Measurements from ENCODE around the gene B9D1.

Gene B9D1

DNA sequence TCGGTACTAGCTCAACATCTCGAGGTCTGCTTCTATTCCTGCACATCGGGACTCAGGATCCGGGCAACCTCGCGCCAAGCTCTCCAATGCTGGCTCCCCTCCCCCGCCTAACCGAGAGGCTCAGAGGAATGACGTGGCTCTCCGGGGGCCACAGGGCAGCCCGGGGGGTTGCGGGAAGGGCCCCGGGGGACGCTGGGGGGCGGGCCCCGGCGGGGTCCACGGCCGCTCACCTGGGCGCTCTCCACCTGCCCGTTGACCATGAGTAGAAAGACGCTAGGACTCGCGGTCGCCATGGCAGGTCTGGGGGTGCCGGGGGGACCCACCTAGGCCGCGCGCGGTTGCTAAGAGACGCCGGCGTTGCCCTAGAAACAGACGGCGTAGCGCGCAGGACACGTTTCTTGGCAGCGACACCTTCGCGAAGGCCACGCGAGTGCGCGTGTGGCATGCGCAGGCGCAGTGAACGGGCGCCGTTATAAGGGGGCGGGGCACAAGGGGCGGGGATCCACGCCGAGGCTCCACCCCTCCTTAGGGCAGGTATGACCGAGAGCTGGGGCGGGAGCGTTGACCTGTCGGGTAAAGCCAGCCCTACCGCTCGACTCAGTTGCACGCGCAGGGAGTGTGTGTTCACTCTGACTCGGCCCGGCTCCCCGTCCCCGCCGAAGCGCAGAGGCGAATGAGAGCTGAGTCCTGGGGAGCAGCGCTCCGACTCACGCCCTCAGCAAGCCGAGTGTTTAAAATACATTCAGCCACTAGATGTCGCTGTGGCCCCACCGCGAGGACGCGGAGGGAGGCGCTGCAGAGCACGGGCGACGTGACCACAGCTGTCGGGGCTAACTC is at the start of gene B9D1:
TSS of gene B9D1 (minus strand) at position 447 of the 837 bp plus-strand sequence. CDS start at position 293, 154 bp downstream.
- DNase-seq (ENCODE audit: low read depth): peak; percentile 85

DNA sequence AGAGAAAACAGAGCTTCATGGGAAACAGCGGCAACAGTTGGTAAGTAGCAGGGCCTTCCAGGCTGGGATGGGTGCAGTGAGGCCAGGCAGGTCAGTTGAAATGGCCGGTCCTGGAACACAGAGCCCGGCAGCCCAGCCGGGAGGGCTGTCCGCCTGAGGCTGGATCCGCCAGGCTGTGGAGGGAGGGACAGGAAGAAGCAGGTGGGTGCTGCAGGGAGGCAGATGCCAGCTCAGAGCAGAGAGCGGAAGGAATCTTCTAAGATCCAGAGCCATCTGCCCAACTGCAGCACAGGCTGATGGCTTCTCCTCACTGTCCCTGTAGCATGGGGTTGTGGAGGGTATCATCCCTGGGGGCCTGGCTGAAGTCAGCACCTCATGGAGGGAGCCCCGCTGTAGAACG is 49.1 kb upstream of the B9D1 start:
- no peak for DNase-seq (ENCODE audit: low read depth)

- no peak for DNase-seq (ENCODE audit: low read depth)
Observed at GRCh38 chr17:19410875-19411620, 48.5 kb upstream of the B9D1 start, which contains the start of gene RNF112. Gene RNF112 (plus strand): TSS chr17:19411232. CDS start chr17:19411409, 177 bp downstream.

DNA sequence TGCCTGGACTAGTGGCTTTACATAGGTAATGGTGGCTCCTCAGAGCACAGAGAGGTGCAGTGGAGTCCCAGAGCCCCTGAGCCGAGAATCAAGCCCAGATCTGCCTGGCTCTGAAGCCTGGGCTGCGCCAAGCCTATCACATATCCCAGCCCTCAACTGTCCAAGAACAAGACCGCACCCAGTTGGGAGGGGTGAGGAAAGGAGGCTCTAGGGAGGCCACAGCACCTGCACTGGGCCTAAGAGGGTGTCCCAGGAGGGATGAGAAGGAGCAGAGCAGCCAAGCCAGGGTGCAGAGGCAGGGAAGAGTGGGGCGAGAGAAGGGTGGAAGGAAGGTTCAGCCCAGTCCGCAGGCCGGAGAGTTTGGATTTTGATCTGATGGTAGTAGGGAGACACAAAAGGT is 47.6 kb upstream of the B9D1 start:
- DNase-seq (ENCODE audit: low read depth): no peak

DNA sequence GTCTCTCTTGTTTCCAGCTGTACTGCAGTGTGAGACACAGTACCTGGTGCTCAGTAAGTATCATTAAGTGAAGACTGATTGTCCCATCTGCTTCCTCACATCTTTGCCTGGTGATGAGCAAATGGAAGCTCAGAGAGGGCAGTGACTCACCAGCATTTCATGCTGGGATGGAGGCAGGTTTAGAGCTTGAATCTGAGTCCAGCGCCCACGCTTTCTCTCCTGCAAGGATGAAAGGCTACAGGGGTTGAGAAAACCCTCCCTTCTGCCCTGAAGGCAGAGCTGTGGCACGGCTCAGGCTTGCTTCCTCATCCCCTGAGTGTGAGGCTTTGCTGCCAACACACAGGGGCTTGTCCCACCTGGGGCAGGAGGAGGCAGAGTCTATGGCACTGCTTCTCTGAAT is 47.0 kb upstream of the B9D1 start:
- DNase-seq (ENCODE audit: low read depth): no peak

- no peak for DNase-seq (ENCODE audit: low read depth)
Observed at GRCh38 chr17:19409066-19409465, 46.5 kb upstream of the B9D1 start.

GRCh38 chr17:19408346-19408710 is 45.8 kb upstream of the B9D1 start:
- no peak for DNase-seq (ENCODE audit: low read depth)

DNA sequence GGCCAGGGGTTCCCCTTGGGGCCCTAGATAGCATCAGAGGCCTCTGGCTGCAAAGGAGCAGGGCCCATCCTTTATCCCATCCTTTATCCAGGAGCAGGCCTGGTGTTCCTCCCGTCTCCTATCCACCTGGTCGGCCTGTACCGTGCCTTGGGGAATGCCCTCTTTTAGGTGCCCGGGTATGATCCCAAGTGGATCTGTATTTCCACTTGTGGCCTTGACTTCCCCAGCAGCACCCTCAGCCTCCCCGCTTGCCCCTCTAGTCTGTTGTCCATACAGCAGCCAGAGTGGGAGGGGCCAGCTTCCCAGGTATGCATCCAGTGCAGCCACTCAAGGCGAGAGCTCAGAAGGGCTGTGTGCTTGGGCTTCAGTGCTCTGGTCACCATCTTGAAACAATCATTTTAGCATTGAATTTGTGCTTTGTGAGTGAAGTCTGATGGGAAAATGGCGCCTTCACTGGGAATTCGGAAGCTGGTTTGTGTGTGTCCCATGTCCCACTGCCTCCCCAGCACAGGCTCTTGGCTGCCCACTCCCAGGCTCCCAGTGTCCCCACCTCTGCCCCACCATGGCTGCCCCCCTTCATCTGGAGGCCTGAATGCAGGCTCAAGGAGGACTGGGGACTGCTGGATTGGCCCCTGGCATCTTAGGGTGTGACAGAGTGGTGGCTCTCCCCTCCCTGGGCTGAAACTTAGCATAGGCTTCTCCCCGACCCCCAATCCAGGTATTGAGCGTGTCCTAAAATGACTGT is 45.2 kb upstream of the B9D1 start:
- DNase-seq (ENCODE audit: low read depth): no peak

- DNase-seq (ENCODE audit: low read depth): no peak
Observed at GRCh38 chr17:19405114-19405513, 42.6 kb upstream of the B9D1 start.

DNA sequence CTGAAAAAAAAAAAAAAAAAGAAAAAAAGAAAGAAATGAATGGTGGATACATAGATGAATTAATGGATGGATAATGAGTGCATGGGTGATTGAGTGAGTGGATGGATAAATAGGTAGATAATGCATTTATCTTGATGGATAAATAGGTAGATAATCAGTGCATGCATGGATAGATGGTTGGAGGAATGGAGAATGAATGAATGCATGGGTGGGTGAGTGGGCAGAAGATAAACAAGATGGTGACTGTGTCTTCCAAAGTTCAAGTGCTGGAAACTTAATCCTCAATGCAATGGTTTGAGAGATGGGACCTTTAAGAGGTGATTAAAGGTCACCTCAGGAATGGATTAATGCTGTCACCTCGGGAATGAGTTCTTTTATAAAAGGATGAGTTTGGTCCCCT is 41.7 kb upstream of the B9D1 start:
- no peak for DNase-seq (ENCODE audit: low read depth)

GRCh38 chr17:19403021-19403420 is 40.5 kb upstream of the B9D1 start:
- no peak for DNase-seq (ENCODE audit: low read depth)

- no peak for DNase-seq (ENCODE audit: low read depth)
Observed at GRCh38 chr17:19402171-19402570, 39.6 kb upstream of the B9D1 start.

- no peak for DNase-seq (ENCODE audit: low read depth)
Observed at GRCh38 chr17:19401321-19402010, 38.9 kb upstream of the B9D1 start.

GRCh38 chr17:19399750-19400450 is 37.4 kb upstream of the B9D1 start:
- DNase-seq (ENCODE audit: low read depth): no peak

- no peak for DNase-seq (ENCODE audit: low read depth)
Observed at GRCh38 chr17:19398301-19399181, 36.0 kb upstream of the B9D1 start.

- no peak for DNase-seq (ENCODE audit: low read depth)
Observed at GRCh38 chr17:19397556-19398041, 35.1 kb upstream of the B9D1 start.

DNA sequence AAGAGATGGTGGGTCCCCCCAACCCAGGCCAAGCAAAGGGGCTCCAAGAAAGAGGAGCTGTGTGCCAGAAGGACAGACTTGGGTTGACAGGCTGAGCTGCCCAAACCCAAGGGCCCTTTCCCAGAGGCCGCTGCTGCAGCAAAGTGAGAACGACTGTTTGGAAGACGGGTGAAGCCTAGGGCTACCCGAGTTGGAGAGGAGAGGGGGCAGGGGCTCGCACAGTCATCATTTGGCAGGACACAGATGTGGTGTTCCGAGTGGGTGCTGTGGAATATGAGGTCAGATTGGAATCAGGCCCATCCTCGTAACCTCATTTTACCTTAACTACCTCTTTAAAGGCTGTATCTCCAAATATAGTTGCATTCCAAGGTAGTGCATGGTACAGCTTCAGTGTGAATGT is 29.8 kb upstream of the B9D1 start:
- DNase-seq (ENCODE audit: low read depth): no peak

GRCh38 chr17:19391432-19391831 is 28.9 kb upstream of the B9D1 start:
- no peak for DNase-seq (ENCODE audit: low read depth)

GRCh38 chr17:19390951-19391350 is 28.4 kb upstream of the B9D1 start:
- no peak for DNase-seq (ENCODE audit: low read depth)
